Sigmoid colon (tissue), 7 donors: ENCODE results near the gene PTGER1. TPM values are rescaled to one million over a fixed set of nuclear protein-coding genes. Genes with fewer than 3 reads are reported as not detected.

Experiments
- DNase-seq: peaks from one replicate; pipeline ENCODE4 v3.0.0-alpha.2; 2019
- H3K27ac ChIP-seq, 4 donors: fragments of 200-600 bp; sonication (generic); one replicate each; pipeline ENCODE4 v1.5.1; 2016 to 2019; ENCODE audit warnings: mild to moderate bottlenecking in 1 of 4
- H3K27me3 ChIP-seq, 3 donors: fragments of 200-600 bp; sonication (generic); one replicate each; pipeline ENCODE4 v1.5.1; 2019; ENCODE audit warnings: mild to moderate bottlenecking in 1 of 3
- H3K36me3 ChIP-seq, 4 donors: fragments of 200-600 bp; sonication (generic); one replicate each; pipeline ENCODE4 v1.5.1; 2016 to 2019
- H3K4me1 ChIP-seq, 4 donors: fragments of 200-600 bp; sonication (generic); one replicate each; pipeline ENCODE4 v1.5.1; 2017 to 2019
- H3K4me3 ChIP-seq, 4 donors: fragments of 200-600 bp; sonication (generic); one replicate each; pipeline ENCODE4 v1.5.1; 2017 to 2019; ENCODE audit warnings: mild to moderate bottlenecking in 2 of 4, moderate library complexity in 1 of 4
- H3K9me3 ChIP-seq, 4 donors: fragments of 200-600 bp in 3 of 4; sonication (generic) in 3 of 4; one replicate each; pipeline versions ENCODE4 v1.5.1 to v1.6.1; 2013 to 2019
- EP300 ChIP-seq, 4 donors: sonication (generic); formaldehyde crosslinking; IDR thresholded peaks; one replicate each; pipeline ENCODE4 v1.6.1; 2017; ENCODE audit warnings: antibody characterized with exemption in 4 of 4
- POLR2A ChIP-seq, 2 donors: fragments of 450-650 bp; IDR thresholded peaks; one replicate each; pipeline ENCODE4 v1.6.1; 2016; ENCODE audit warnings: antibody characterized with exemption in 2 of 2, mild to moderate bottlenecking in 2 of 2, moderate library complexity in 2 of 2
- POLR2AphosphoS5 ChIP-seq, 4 donors: sonication (generic); formaldehyde crosslinking; IDR thresholded peaks; one replicate each; pipeline ENCODE4 v1.6.1; 2017; ENCODE audit warnings: antibody characterized with exemption in 4 of 4
- WGBS, 2 donors: extraction: QIAGEN DNeasy Blood & Tissue Kit; methylation state at CpG; one replicate each; pipeline ENCODE4 v1.1.7; 2013; 5-methylcytosine and 5-hydroxymethylcytosine counted together
- intact Hi-C: fragments of 100-400 bp; cut with DNase I; formaldehyde crosslinking; loops from one replicate; pipeline ENCODE4 v1.15.1; 2023
- polyA plus RNA-seq, 3 donors: library from polyadenylated mRNA; stranded (reverse); fragments of 200-250 nt; gene quantifications; one replicate each; pipeline ENCODE4 v1.2.3, GENCODE V29; 2013
- total RNA-seq, 4 donors: library from RNA; depleted of rRNA; stranded (reverse); fragments of >200 nt; gene quantifications; one replicate each; pipeline ENCODE4 v1.1.0, GENCODE V29; 2016
- TF ChIP-seq, protein P1 (sequence below), 4 experiments: fragments of 450-650 bp in 3 of 4; fragments of 200-600 bp in 1 of 4; IDR thresholded peaks; one replicate each; pipeline ENCODE4 v1.5.1; 2016 to 2019; ENCODE audit warnings: antibody characterized with exemption in 4 of 4, mild to moderate bottlenecking in 3 of 4, moderate library complexity in 2 of 4
- donor health status: healthy with polysubstance abuse.
- donor health status: Bipolar disorder and iron deficiency.
- donor health status: healthy.

Gene PTGER1
- total and polyA plus RNA-seq, 7 donors = 0.54 to 0.71 (median 0.67) TPM; not detected in 4

DNA sequence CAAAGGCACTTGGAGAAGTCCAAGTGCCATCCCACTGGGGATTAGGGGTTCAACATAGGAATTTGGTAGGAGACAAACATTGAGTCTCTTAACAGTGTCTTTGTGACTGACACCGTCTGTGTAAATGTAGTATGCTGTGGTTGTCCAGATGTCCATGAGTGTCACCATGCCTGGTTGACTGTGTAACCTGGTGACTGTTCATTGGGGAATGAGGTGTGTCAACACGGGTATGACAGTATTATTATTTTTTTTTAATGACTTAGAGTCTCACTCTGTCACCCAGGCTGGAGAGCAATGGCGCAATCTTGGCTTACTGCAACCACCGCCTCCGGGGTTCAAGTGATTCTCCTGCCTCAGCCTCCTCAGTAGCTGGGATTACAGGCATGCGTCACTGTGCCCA, 25.8 kb downstream of the PTGER1 start:
- Histone ChIP-seq H3K9me3 (no peaks in the 10 kb centered on the region), H3K27ac (no peak overlapping the region), H3K27me3 (no peaks in the 10 kb centered on the region), H3K36me3 (peaks cover 24 to 93% (median 77%) of the 10 kb centered on the region in 4 donors), H3K4me1 (no peaks in the 10 kb centered on the region), H3K4me3 (no peak overlapping the region)
- no peak for TF ChIP-seq POLR2AphosphoS5 (IDR thresholded peaks at IDR 0.05)
- no peak for TF ChIP-seq POLR2A (IDR thresholded peaks at IDR 0.05)
- TF ChIP-seq, protein P1, sequence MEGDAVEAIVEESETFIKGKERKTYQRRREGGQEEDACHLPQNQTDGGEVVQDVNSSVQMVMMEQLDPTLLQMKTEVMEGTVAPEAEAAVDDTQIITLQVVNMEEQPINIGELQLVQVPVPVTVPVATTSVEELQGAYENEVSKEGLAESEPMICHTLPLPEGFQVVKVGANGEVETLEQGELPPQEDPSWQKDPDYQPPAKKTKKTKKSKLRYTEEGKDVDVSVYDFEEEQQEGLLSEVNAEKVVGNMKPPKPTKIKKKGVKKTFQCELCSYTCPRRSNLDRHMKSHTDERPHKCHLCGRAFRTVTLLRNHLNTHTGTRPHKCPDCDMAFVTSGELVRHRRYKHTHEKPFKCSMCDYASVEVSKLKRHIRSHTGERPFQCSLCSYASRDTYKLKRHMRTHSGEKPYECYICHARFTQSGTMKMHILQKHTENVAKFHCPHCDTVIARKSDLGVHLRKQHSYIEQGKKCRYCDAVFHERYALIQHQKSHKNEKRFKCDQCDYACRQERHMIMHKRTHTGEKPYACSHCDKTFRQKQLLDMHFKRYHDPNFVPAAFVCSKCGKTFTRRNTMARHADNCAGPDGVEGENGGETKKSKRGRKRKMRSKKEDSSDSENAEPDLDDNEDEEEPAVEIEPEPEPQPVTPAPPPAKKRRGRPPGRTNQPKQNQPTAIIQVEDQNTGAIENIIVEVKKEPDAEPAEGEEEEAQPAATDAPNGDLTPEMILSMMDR (IDR thresholded peaks at IDR 0.05) = no peak
- TF ChIP-seq EP300 (IDR thresholded peaks at IDR 0.05) = no peak
- 87 to 95% methylated on average over 6 of the region's 6 CpGs for WGBS, 2 donors
- no peak for DNase-seq
- intact Hi-C loops = no loop called here

DNA sequence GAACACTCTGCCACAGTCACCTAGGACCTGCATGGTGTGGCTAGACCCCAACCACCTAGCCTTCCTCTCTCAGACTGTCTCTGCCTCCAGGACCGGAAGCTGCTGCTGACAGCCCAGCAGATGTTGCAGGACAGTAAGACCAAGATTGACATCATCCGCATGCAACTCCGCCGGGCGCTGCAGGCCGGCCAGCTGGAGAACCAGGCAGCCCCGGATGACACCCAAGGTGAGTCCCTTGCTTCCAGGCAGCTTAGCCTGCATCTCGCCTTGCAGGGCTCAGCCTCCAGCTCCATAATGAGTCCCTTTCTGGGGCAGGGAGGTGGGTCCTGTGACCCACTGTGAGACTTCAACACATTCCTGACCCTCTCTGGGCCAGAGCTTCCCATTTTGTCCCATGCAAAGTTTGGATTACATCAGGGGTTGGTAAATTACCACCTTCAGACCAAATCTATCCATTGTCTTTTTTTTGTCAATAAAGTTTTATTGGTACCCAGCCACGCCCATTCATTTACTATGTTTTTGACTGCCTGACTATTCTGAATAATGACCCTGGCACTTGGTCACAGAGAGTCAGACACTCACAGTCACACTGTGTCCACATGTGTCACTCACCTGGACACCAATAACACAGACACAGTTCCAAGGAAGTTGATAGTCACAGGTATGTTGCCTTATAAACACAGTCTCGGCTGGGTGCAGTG, 28.7 kb downstream of the PTGER1 start:
- H3K4me3 ChIP-seq = no peak overlapping the region
- intact Hi-C loops = no loop called here
- TF ChIP-seq, protein P1 (IDR thresholded peaks at IDR 0.05) = no peak
- TF ChIP-seq POLR2AphosphoS5 (IDR thresholded peaks at IDR 0.05) = no peak
- no peak for TF ChIP-seq EP300 (IDR thresholded peaks at IDR 0.05)
- TF ChIP-seq POLR2A (IDR thresholded peaks at IDR 0.05) = no peak
- H3K27ac ChIP-seq = no peak overlapping the region
- no peak for DNase-seq
- no peaks in the 10 kb centered on the region for H3K27me3 ChIP-seq
- 95 to 96% methylated on average over 10 of the region's 10 CpGs for WGBS, 2 donors
- H3K36me3 ChIP-seq = peaks cover 38 to 100% (median 86%) of the 10 kb centered on the region in 4 donors
- H3K9me3 ChIP-seq = no peaks in the 10 kb centered on the region
- no peaks in the 10 kb centered on the region for H3K4me1 ChIP-seq

DNA sequence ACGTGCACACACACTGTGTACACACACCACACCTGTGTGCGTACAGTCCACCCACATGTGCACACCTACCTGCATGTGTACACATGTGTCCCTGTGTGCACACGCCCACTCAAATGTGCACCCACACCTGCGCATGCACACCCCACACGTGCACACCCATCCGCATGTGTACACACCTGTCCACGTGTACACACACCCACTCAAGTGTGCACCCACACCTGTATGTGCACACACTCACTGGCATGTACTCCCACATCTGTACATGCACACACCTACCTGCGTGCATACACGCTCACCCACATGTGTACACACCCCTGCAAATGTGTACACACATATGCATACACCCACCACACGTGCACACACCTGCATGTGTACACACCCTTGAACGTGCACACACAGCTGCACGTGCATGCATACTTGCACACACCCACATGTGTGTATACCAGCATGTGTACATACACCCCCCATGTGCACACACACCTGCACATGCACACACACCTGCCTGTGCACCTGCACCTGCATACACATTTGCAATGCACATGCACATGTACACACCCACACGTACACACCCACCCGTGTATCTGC, 31.4 kb downstream of the PTGER1 start:
- DNase-seq = no peak
- no peaks in the 10 kb centered on the region for H3K27me3 ChIP-seq
- H3K4me1 ChIP-seq = peaks cover 0 to 14% (median 9%) of the 10 kb centered on the region in 4 donors
- WGBS, 2 donors = 94 to 96% methylated on average over 14 of the region's 14 CpGs
- TF ChIP-seq POLR2AphosphoS5 (IDR thresholded peaks at IDR 0.05) = no peak
- TF ChIP-seq, protein P1 (IDR thresholded peaks at IDR 0.05) = no peak
- no peak for TF ChIP-seq EP300 (IDR thresholded peaks at IDR 0.05)
- no peak for TF ChIP-seq POLR2A (IDR thresholded peaks at IDR 0.05)
- no peak overlapping the region for H3K4me3 ChIP-seq
- peaks cover 24 to 79% (median 61%) of the 10 kb centered on the region in 4 donors for H3K36me3 ChIP-seq
- H3K27ac ChIP-seq = no peak overlapping the region
- intact Hi-C loops = no loop called here
- no peaks in the 10 kb centered on the region for H3K9me3 ChIP-seq

DNA sequence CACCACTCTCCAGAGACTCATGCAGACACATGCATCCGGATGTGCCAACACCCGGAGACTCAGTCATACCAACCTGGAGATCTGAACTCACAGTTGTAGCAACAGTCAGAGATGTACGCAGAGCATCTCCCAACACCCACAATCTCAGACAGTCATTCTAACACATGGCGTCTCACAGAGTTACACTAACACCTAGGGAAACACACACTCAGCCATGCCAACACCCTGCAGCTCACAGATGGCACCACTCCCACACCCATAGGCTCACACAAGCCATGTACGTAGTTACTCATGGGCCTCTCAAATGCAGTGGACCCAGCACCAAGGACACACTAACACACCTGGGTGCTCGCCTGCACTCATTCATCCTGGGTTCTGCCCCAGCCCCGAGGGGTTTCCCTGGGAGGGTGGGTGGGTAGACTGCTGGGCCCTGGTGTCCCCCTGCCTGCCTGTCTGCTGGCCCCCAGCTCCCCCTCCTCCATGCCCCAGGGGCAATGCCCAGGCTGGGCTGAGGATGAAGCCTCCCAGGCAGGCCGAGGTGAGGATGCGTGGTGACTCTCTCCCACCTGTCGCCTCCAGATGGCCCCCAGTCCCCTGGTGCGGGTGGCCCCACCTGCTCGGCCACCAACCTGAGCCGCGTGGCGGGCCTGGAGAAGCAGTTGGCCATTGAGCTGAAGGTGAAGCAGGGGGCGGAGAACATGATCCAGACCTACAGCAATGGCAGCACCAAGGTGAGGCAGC, 32.1 kb downstream of the PTGER1 start:
- TF ChIP-seq POLR2AphosphoS5 (IDR thresholded peaks at IDR 0.05) (no peak), EP300 (IDR thresholded peaks at IDR 0.05) (no peak), POLR2A (IDR thresholded peaks at IDR 0.05) (no peak)
- TF ChIP-seq, protein P1 (IDR thresholded peaks at IDR 0.05) = no peak
- H3K4me3 ChIP-seq = no peak overlapping the region
- 93 to 97% methylated on average over 16 of the region's 16 CpGs for WGBS, 2 donors
- no peaks in the 10 kb centered on the region for H3K9me3 ChIP-seq
- no peak for DNase-seq
- H3K36me3 ChIP-seq = peaks cover 22 to 73% (median 54%) of the 10 kb centered on the region in 4 donors
- intact Hi-C loops = no loop called here
- no peak overlapping the region for H3K27ac ChIP-seq
- no peaks in the 10 kb centered on the region for H3K27me3 ChIP-seq
- peaks cover 0 to 16% (median 10%) of the 10 kb centered on the region in 4 donors for H3K4me1 ChIP-seq
